Tibial nerve (tissue), 3 donors: ENCODE data around the gene DISP2.

Source experiments
- POLR2A ChIP-seq, 2 donors: fragments of 450-650 bp; IDR thresholded peaks; one replicate each; pipeline ENCODE4 v1.6.1; 2017; ENCODE audit warnings: antibody characterized with exemption in 2 of 2, mild to moderate bottlenecking in 2 of 2, moderate library complexity in 2 of 2
- TF ChIP-seq, protein P1 (sequence below), 5 experiments: fragments of 200-600 bp in 3 of 5; fragments of 450-650 bp in 2 of 5; sonication (generic) in 3 of 5; IDR thresholded peaks; one replicate each; pipeline ENCODE4 v1.5.1; 2016 to 2019; ENCODE audit warnings: antibody characterized with exemption in 5 of 5, mild to moderate bottlenecking in 3 of 5, moderate library complexity in 2 of 5

DNA sequence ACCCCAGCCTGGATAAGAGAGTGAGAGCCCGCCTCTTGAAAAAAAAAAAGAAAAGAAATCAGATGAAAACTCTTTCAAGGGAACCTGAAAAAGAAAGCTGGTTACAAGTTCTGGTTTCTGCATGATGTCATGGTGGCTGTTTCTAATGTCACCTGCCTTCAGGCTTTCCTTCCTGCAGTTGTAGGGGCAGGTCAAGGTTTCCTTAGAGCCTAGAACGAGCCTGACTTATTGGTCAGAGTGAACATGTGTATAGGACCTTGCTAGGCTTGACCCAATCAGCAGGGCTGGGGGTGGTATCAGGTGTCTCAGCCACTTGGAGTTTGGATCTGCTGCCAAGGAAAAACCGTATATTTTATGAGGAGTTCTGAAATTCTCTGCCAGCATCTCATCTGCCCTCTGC is 51.3 kb downstream of the DISP2 start:
- TF ChIP-seq, protein P1, sequence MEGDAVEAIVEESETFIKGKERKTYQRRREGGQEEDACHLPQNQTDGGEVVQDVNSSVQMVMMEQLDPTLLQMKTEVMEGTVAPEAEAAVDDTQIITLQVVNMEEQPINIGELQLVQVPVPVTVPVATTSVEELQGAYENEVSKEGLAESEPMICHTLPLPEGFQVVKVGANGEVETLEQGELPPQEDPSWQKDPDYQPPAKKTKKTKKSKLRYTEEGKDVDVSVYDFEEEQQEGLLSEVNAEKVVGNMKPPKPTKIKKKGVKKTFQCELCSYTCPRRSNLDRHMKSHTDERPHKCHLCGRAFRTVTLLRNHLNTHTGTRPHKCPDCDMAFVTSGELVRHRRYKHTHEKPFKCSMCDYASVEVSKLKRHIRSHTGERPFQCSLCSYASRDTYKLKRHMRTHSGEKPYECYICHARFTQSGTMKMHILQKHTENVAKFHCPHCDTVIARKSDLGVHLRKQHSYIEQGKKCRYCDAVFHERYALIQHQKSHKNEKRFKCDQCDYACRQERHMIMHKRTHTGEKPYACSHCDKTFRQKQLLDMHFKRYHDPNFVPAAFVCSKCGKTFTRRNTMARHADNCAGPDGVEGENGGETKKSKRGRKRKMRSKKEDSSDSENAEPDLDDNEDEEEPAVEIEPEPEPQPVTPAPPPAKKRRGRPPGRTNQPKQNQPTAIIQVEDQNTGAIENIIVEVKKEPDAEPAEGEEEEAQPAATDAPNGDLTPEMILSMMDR (IDR thresholded peaks at IDR 0.05) = no peak
- TF ChIP-seq POLR2A (IDR thresholded peaks at IDR 0.05) = no peak
